Activated T-helper 17 cell treated with anti-CD3 and anti-CD28 coated beads, Interleukin-2, amount 50 U/mL, for 72 hours (primary cell): ENCODE results near the gene CREB5. TPM values are rescaled to one million over a fixed set of nuclear protein-coding genes. Genes with fewer than 3 reads are reported as not detected.

Experiments
- ATAC-seq: fragments of 150-1000 bp; cut with Tn5 transposase; replicated peaks from 2 replicates; pipeline ENCODE4 v1.10.0; 2021; ENCODE audit warnings: mild to moderate bottlenecking, moderate library complexity
- H3K27ac Mint-ChIP-seq: one replicate; pipeline ENCODE4 v1.8.0; 2022; ENCODE audit warnings: mixed read lengths
- H3K27me3 Mint-ChIP-seq: one replicate; pipeline ENCODE4 v1.8.0; 2022; ENCODE audit warnings: mixed read lengths
- H3K36me3 Mint-ChIP-seq: one replicate; pipeline ENCODE4 v1.8.0; 2022; ENCODE audit warnings: low read depth, mild to moderate bottlenecking, mixed read lengths
- H3K4me1 Mint-ChIP-seq: one replicate; pipeline ENCODE4 v1.8.0; 2022; ENCODE audit warnings: mixed read lengths
- H3K4me3 Mint-ChIP-seq: one replicate; pipeline ENCODE4 v1.8.0; 2022; ENCODE audit warnings: mild to moderate bottlenecking, mixed read lengths
- H3K9me3 Mint-ChIP-seq: one replicate; pipeline ENCODE4 v1.8.0; 2022; ENCODE audit warnings: mixed read lengths
- total RNA-seq, 2 donors: library from RNA; stranded (reverse); gene quantifications; one replicate each; pipeline ENCODE4 v1.2.3, GENCODE V29; 2022

Gene CREB5
- total RNA-seq, 2 donors from 2014 or later: 0.02 TPM; not detected in 1

DNA sequence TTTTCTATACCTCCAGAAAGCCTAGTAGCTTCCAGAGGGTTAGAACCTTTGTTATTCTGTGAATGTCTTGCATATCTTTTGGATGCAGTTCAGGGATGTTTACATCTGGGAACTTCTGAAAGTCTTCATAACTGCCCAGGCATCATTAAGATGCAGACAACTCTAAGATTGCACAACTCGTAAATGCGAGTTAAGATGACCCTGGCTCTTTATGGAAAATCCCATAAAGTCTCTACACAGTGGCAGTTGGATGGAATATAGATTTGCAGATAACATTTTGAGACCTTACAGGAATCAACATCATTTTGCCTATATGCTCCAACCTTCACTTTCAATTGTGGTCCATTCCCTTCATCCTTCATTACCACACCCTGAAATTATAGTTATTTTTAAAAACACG is 151.7 kb downstream of the CREB5 start:
- Mint-ChIP-seq H3K27ac (no peak overlapping the region), H3K4me1 (no peaks in the 10 kb centered on the region), H3K27me3 (no peaks in the 10 kb centered on the region)

DNA sequence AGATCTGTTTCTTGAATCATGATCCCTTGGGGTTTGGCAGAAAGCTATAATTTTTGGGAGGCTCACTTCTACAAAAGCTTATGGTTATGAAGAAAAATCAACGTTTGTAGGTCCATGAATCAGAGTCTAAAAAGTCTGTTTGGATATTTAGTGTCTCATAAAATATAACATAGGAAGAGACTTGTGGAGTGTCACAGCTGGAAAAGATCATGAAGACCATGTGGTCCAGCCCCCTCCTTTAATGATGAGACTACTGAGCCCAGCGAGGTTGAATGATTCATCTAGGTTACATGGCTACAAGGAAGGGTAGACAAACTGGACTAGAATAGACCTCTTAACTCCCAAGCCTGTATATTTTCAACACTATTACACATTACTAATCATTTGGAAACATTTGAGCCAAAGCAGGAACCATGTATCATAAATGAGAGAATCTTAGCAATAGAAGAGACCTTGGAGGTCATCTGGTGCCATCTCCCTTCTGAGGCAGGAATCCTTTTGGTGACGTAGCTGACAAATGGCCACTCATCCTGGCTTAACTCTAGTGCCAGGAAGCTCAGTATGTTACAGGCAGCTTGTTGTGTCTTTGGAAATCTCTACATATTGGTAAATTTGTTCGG is 152.5 kb downstream of the CREB5 start:
- H3K4me3 Mint-ChIP-seq: no peak overlapping the region
- no peak for ATAC-seq
- H3K27ac Mint-ChIP-seq: no peak overlapping the region
- no peaks in the 10 kb centered on the region for H3K36me3 Mint-ChIP-seq
- no peaks in the 10 kb centered on the region for H3K4me1 Mint-ChIP-seq
- H3K27me3 Mint-ChIP-seq: no peaks in the 10 kb centered on the region
- H3K9me3 Mint-ChIP-seq: peaks cover 7% of the 10 kb centered on the region

More for the DNA sequence above, 151.7 kb downstream of the CREB5 start:
- Mint-ChIP-seq H3K9me3 (peaks cover 10% of the 10 kb centered on the region), H3K36me3 (no peaks in the 10 kb centered on the region), H3K4me3 (no peak overlapping the region)
- no peak for ATAC-seq

DNA sequence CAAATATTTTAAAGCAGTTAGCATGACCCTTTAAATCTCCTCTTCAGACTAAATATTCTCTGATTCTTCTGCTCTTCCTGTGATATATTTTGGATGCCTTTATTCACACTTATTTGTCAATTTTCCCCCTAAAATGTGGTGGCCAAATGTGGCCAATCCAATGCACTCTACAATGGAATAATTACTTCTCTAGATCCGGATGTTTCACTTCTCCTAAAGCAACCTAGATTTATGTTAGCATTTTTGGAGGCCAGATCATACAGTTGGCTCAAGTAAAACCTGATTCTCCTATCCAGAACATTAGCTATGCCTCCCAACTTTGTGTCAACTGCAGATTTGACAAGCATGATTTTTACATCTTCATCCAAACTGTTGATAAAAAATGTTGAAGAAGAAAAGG is 153.7 kb downstream of the CREB5 start:
- no peaks in the 10 kb centered on the region for H3K36me3 Mint-ChIP-seq
- ATAC-seq: no peak
- H3K27ac Mint-ChIP-seq: no peak overlapping the region
- H3K27me3 Mint-ChIP-seq: no peaks in the 10 kb centered on the region
- no peak overlapping the region for H3K4me3 Mint-ChIP-seq
- no peaks in the 10 kb centered on the region for H3K4me1 Mint-ChIP-seq
- no peaks in the 10 kb centered on the region for H3K9me3 Mint-ChIP-seq

GRCh38 chr7:28570113-28570969 is 158.0 kb downstream of the CREB5 start:
- Mint-ChIP-seq H3K4me1 (no peaks in the 10 kb centered on the region), H3K27me3 (peaks cover 11% of the 10 kb centered on the region), H3K27ac (no peak overlapping the region), H3K9me3 (peaks cover 4% of the 10 kb centered on the region), H3K4me3 (no peak overlapping the region), H3K36me3 (no peaks in the 10 kb centered on the region)
- ATAC-seq: no peak

DNA sequence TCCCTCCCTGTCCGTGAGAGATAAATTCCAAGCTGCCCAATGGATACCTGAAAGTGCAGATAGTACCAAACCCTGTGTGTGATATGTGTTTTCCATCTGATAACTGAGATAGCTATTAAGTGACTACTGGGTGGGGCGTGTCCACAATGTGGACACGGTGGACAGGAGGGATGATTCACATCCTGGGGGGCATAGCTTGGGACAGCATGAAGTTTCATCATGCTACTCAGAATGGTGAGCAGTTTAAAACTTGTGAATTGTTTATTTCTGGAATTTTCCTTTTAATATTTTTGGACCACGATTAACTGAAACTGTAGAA is 158.6 kb downstream of the CREB5 start:
- Mint-ChIP-seq H3K27ac (no peak overlapping the region), H3K9me3 (peaks cover 4% of the 10 kb centered on the region), H3K27me3 (peaks cover 11% of the 10 kb centered on the region), H3K4me3 (no peak overlapping the region), H3K36me3 (no peaks in the 10 kb centered on the region), H3K4me1 (no peaks in the 10 kb centered on the region)
- no peak for ATAC-seq

DNA sequence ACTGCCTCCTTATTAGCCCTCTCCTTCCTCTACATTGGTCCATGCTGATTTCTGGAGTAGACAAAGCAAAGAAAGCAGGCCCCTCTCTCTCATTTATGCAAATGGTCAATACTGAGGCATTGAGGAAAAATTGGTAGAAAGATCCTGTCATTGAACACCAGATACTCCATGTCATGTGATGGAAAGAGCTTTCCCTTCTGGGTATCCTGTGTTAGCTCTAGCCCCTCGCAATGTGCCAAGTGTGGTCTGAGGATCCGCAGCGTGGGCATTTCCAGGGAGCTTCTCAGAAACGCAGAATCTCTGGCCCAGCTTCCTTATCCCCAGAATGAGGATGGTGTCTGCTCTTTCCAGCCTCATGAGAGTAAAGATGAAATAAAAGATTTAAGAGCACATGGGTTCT is 159.1 kb downstream of the CREB5 start:
- ATAC-seq: no peak
- Mint-ChIP-seq H3K36me3 (no peaks in the 10 kb centered on the region), H3K4me1 (no peaks in the 10 kb centered on the region), H3K9me3 (peaks cover 4% of the 10 kb centered on the region), H3K27ac (no peak overlapping the region), H3K27me3 (peaks cover 11% of the 10 kb centered on the region), H3K4me3 (no peak overlapping the region)

DNA sequence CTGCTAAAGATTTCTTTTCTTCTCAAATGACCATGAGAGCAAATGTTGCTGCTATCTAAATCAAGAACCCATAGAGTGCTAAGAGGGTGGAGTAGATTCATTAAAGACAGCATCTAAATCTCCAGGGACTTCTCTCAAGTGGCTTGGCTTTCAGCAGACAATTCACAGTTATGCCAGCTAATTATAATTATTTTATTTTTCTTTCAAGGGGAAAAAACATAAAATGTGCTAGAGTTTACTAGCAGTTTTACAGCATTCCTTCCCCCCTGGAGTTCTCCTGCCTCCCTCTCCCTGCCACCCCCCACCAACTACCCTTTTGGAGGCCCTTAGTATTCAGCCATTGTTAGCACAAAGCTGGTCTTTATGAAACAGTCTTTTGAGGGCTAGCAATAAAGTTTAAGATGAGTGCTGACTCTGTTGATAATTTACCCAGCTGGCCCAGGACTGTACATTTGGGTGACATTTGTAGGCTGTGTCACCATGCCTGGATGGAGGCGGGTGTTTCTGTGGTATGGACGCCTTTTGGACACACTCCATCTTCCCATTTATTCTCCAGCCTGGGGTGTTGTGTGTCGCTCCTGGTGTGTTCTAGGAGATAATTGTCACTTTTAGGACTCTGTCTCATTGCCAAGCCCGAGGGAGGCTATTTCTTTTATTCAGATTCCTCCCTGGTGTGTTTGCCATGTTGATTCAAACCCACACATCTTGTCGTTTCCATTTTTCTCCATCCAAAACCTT is 160.2 kb downstream of the CREB5 start:
- no peaks in the 10 kb centered on the region for H3K36me3 Mint-ChIP-seq
- no peak overlapping the region for H3K4me3 Mint-ChIP-seq
- ATAC-seq: no peak
- no peak overlapping the region for H3K27ac Mint-ChIP-seq
- H3K9me3 Mint-ChIP-seq: peaks cover 4% of the 10 kb centered on the region
- H3K4me1 Mint-ChIP-seq: no peaks in the 10 kb centered on the region
- peaks cover 11% of the 10 kb centered on the region for H3K27me3 Mint-ChIP-seq

DNA sequence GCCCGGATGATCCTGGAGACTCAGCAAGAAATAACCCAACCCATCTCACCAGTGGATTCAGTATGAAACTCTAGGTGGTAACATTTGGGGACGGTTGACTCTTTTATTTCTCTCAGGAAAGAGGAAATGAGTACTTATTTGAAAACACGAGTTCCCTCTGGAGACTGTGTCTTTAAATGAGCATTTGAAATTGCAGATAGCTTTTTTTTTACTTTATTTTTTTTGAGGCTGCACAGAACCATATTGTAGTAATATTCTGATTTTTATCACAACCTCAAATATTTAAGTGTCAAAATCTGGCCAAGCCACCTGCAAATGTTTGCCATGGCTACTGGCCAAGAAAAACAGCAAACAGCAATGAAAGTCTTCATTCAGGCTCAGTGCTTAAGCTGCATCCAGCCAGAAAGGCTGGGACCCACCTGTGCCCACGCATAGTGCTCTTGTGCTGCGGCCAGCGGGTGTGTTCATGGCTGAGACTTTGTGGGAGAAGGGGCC is 160.8 kb downstream of the CREB5 start:
- Mint-ChIP-seq H3K9me3 (peaks cover 4% of the 10 kb centered on the region), H3K4me3 (no peak overlapping the region)

GRCh38 chr7:28573651-28574301 is 161.5 kb downstream of the CREB5 start:
- Mint-ChIP-seq H3K36me3 (no peaks in the 10 kb centered on the region), H3K9me3 (peaks cover 4% of the 10 kb centered on the region), H3K4me3 (no peak overlapping the region), H3K4me1 (no peaks in the 10 kb centered on the region), H3K27ac (no peak overlapping the region), H3K27me3 (peaks cover 11% of the 10 kb centered on the region)
- ATAC-seq: no peak

More for the DNA sequence above, 160.8 kb downstream of the CREB5 start:
- Mint-ChIP-seq H3K27me3 (peaks cover 11% of the 10 kb centered on the region), H3K36me3 (no peaks in the 10 kb centered on the region), H3K27ac (no peak overlapping the region), H3K4me1 (no peaks in the 10 kb centered on the region)
- no peak for ATAC-seq

DNA sequence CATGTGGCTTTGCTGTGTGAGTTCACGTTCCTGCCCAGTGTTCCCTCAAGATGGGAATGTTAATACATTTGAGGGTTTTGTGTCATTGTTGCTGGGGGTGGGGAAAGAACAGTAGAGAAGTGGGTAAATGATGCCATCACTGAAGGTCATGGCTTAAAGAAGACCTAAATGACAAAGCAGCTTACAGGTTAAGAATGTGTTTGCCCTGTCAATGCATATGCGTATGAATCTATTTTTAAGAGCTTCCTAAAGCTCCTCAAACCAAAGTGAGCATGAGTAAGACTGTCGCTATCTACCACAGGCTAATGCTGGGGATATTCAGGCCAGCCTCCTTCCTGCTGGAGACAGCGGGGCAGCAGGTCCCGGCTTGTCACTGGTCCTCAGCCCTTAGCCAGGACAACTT is 162.9 kb downstream of the CREB5 start:
- H3K4me1 Mint-ChIP-seq: no peaks in the 10 kb centered on the region
- H3K4me3 Mint-ChIP-seq: no peak overlapping the region
- ATAC-seq: no peak
- H3K9me3 Mint-ChIP-seq: peaks cover 4% of the 10 kb centered on the region
- no peaks in the 10 kb centered on the region for H3K36me3 Mint-ChIP-seq
- no peak overlapping the region for H3K27ac Mint-ChIP-seq
- peaks cover 11% of the 10 kb centered on the region for H3K27me3 Mint-ChIP-seq

DNA sequence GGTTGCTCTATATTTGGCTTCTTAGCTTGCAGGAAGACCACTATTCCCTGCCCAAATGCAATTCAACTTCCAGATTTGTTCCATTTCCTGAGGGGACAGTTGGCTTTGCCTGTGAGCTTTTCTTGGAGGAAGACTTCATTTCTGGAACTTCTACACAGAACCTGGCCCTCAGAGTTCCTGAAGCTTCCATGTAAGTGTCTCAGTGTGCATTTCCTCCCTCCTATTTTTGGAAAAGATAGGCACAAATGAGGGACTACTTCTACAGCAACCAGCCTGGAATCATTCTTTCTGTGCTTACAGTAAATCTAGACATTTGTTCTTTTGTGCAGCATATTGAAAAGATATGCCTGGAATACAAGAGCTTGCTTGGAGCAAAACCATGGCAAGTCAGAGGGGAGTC is 164.3 kb downstream of the CREB5 start:
- ATAC-seq: no peak
- H3K4me1 Mint-ChIP-seq: no peaks in the 10 kb centered on the region
- no peak overlapping the region for H3K27ac Mint-ChIP-seq
- no peak overlapping the region for H3K4me3 Mint-ChIP-seq
- no peaks in the 10 kb centered on the region for H3K36me3 Mint-ChIP-seq
- peaks cover 4% of the 10 kb centered on the region for H3K9me3 Mint-ChIP-seq
- H3K27me3 Mint-ChIP-seq: peaks cover 11% of the 10 kb centered on the region

GRCh38 chr7:28579571-28579970 is 167.3 kb downstream of the CREB5 start:
- H3K27me3 Mint-ChIP-seq: peaks cover 4% of the 10 kb centered on the region
- no peak overlapping the region for H3K27ac Mint-ChIP-seq
- H3K4me1 Mint-ChIP-seq: no peaks in the 10 kb centered on the region
- no peak for ATAC-seq
- H3K9me3 Mint-ChIP-seq: no peaks in the 10 kb centered on the region
- H3K36me3 Mint-ChIP-seq: no peaks in the 10 kb centered on the region
- no peak overlapping the region for H3K4me3 Mint-ChIP-seq

- Mint-ChIP-seq H3K27ac (no peak overlapping the region), H3K4me3 (no peak overlapping the region), H3K4me1 (no peaks in the 10 kb centered on the region), H3K9me3 (no peaks in the 10 kb centered on the region), H3K27me3 (peaks cover 4% of the 10 kb centered on the region), H3K36me3 (no peaks in the 10 kb centered on the region)
- no peak for ATAC-seq
Observed at GRCh38 chr7:28580665-28581064, 168.3 kb downstream of the CREB5 start.

- Mint-ChIP-seq H3K27ac (no peak overlapping the region), H3K36me3 (no peaks in the 10 kb centered on the region), H3K4me3 (no peak overlapping the region), H3K4me1 (no peaks in the 10 kb centered on the region), H3K9me3 (no peaks in the 10 kb centered on the region), H3K27me3 (peaks cover 4% of the 10 kb centered on the region)
- no peak for ATAC-seq
Observed at GRCh38 chr7:28581351-28581750, 169.0 kb downstream of the CREB5 start.
